Progenitor cell of endocrine pancreas (in vitro differentiated cells): ENCODE results near the gene CCDC136. TPM values are rescaled to one million over a fixed set of nuclear protein-coding genes. Genes with fewer than 3 reads are reported as not detected.

Source experiments
- DNase-seq: peaks from one replicate; pipeline ENCODE4 v3.0.0; 2021; ENCODE audit warnings: low spot score; ENCODE audit not compliant: unreplicated experiment
- H3K27ac Mint-ChIP-seq: 2 replicates; pipeline ENCODE4 v1.8.0; 2021; ENCODE audit warnings: mild to moderate bottlenecking, moderate library complexity, mixed read lengths
- H3K27me3 Mint-ChIP-seq: 2 replicates; pipeline ENCODE4 v1.8.0; 2021; ENCODE audit warnings: mixed read lengths
- H3K36me3 Mint-ChIP-seq: 2 replicates; pipeline ENCODE4 v1.8.0; 2022; ENCODE audit warnings: mixed read lengths; ENCODE audit not compliant: insufficient read depth
- H3K4me1 Mint-ChIP-seq: 2 replicates; pipeline ENCODE4 v1.8.0; 2021; ENCODE audit warnings: low read depth, mixed read lengths
- H3K4me3 Mint-ChIP-seq: 2 replicates; pipeline ENCODE4 v1.8.0; 2021; ENCODE audit warnings: low read depth, mild to moderate bottlenecking, moderate library complexity, mixed read lengths
- H3K9me3 Mint-ChIP-seq: 2 replicates; pipeline ENCODE4 v1.8.0; 2021; ENCODE audit warnings: low read depth, mixed read lengths
- CTCF ChIP-seq: fragments of 200-600 bp; sonication (generic); IDR thresholded peaks from one replicate; pipeline ENCODE4 v1.5.0; 2021; ENCODE audit warnings: antibody characterized with exemption, mild to moderate bottlenecking; ENCODE audit not compliant: unreplicated experiment
- total RNA-seq: library from RNA; stranded (reverse); gene quantifications from 2 replicates; pipeline ENCODE4 v1.2.1, GENCODE V29; 2021

The CCDC136 gene
- total RNA-seq, 1 donor from 2014 or later = 74.2 TPM

- no peak for TF ChIP-seq CTCF
- Mint-ChIP-seq H3K27ac (peak overlapping the region; percentile 47), H3K9me3 (no peaks in the 10 kb centered on the region), H3K4me3 (no peak overlapping the region), H3K27me3 (no peaks in the 10 kb centered on the region), H3K36me3 (no peaks in the 10 kb centered on the region), H3K4me1 (peaks cover 2% of the 10 kb centered on the region)
- DNase-seq = no peak
These were observed 66.8 kb downstream of the CCDC136 start for GRCh38 chr7:128858380-128859231.

GRCh38 chr7:128859232-128860157 is 67.7 kb downstream of the CCDC136 start:
- no peak overlapping the region for H3K4me3 Mint-ChIP-seq
- peaks cover 7% of the 10 kb centered on the region for H3K4me1 Mint-ChIP-seq
- no peak for TF ChIP-seq CTCF
- no peak overlapping the region for H3K27ac Mint-ChIP-seq
- no peaks in the 10 kb centered on the region for H3K27me3 Mint-ChIP-seq
- H3K9me3 Mint-ChIP-seq = no peaks in the 10 kb centered on the region
- H3K36me3 Mint-ChIP-seq = peaks cover 1% of the 10 kb centered on the region
- no peak for DNase-seq

GRCh38 chr7:128860158-128861073 is 68.6 kb downstream of the CCDC136 start:
- no peak overlapping the region for H3K4me3 Mint-ChIP-seq

GRCh38 chr7:128861957-128862570 is 70.3 kb downstream of the CCDC136 start:
- DNase-seq = no peak
- Mint-ChIP-seq H3K4me3 (peak overlapping the region; percentile 99), H3K4me1 (peaks cover 9% of the 10 kb centered on the region), H3K27ac (peak overlapping the region; percentile 97), H3K27me3 (peaks cover 5% of the 10 kb centered on the region), H3K36me3 (peaks cover 15% of the 10 kb centered on the region), H3K9me3 (no peaks in the 10 kb centered on the region)
- no peak for TF ChIP-seq CTCF

More at GRCh38 chr7:128860158-128861073, 68.6 kb downstream of the CCDC136 start:
- Mint-ChIP-seq H3K27me3 (no peaks in the 10 kb centered on the region), H3K36me3 (peaks cover 5% of the 10 kb centered on the region), H3K9me3 (no peaks in the 10 kb centered on the region), H3K27ac (no peak overlapping the region), H3K4me1 (peaks cover 7% of the 10 kb centered on the region)
- no peak for DNase-seq
- TF ChIP-seq CTCF = no peak
